ENCODE results near the gene SCFD2.
"Not testable (repeated sequence)": the region's sequence is repeated elsewhere in the genome, so short reads cannot be mapped to it uniquely, and the experiment has no call there.

Gene SCFD2

GRCh38 chr4:53185869-53186585, 179.8 kb downstream of the SCFD2 start:
- DNase-seq, result no peak

DNA sequence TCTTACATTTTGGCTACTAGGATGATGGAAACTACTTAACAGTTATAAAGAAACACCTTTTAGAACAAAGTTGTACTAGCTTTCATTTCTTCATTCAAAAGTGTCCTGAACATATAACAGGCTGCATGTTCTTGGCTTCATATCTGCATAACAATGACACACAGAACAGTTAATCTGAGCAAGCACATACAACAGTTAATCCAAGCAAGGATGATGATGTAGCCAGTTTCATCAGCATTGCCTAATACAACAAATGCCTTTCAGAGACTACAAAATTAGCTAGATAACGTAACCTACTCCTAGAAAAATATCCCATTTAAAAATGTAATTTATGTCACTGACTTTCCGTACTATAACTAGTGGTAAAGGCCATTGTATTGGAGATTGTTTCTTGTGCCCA, 182.1 kb downstream of the SCFD2 start:
- DNase-seq, result no peak

- DNase-seq, result not testable (repeated sequence)
These were observed 188.1 kb downstream of the SCFD2 start for GRCh38 chr4:53177751-53178150.

GRCh38 chr4:53175640-53176039, 190.2 kb downstream of the SCFD2 start:
- no peak for DNase-seq

- DNase-seq, result no peak
These were observed 191.0 kb downstream of the SCFD2 start for GRCh38 chr4:53174823-53175222.

DNA sequence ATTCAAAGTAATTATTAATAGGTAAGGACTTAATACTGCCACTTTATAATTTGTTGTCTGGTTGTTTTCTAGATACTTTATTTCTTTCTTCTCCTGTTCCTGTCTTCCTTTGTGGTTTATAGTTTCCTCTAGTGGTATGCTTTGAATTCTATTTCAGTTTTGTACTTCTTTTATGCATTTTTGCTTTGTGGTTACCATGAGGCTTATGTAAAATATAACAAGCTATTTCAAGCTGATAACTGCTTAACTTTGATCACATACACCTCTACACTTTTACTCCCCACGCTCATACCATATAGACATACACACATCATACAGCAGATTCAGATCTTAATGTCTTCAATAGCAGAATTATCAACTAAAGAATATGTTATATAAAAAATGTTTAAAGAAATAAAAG, 192.3 kb downstream of the SCFD2 start:
- no peak for DNase-seq

DNA sequence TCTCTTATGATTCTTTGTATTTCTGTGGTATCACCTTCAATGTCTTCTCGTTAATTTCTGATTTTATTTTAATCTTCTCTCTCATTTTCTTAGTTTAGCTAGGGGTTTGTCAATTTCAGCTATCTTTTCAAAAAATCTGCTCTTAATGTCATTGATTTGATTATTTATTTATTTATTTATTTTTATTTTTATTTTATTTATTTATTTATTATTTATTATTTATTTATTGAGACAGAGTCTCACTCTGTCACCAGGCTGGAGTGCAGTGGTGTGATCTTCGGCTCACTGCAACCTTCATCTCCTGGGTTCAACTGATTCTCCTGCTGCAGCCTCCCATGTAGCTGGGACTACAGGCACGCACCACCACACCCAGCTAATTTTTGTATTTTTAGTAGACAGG, 194.1 kb downstream of the SCFD2 start:
- no peak for DNase-seq

DNA sequence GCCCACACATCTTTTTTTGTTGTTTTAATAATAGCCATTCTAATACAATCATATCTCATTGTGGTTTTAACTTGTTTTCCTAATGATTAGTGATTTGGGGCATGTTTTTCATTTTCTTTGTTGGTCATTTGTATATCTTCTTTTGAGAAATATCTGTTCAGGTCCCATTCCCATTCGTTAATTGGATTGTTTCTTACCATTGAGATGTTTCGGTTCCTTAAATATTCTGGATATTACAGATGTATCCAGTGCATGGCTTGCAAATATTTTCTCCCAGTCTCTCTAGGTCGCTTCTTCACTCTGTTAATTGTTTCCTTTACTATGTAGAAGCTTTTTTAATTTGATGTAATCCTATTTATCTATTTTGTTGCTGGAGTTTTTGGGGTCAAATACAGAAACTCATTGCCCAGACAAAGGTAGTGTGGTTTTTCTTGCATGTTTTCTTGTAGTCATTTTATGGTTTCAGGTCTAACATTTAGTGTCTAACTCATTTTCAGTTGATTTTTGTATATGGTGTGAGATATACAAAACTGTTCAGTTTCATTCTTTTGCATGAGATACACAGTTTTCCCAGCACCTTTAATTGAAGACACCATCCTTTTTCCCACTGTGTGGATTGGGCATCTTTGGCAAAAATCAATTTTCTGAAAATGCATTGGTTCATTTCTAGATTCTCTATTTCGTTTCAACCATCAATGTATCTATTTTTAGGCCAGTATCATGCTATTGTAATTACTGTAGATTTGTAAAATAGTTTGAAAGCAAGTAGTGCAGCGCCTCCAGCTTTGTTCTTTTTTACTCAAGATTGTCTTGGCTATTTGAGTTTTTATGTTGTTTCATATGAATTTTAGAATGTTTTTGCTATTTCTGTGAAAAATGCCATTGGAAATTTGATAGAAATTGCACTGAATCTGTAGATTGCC, 195.9 kb downstream of the SCFD2 start:
- no peak for DNase-seq

DNA sequence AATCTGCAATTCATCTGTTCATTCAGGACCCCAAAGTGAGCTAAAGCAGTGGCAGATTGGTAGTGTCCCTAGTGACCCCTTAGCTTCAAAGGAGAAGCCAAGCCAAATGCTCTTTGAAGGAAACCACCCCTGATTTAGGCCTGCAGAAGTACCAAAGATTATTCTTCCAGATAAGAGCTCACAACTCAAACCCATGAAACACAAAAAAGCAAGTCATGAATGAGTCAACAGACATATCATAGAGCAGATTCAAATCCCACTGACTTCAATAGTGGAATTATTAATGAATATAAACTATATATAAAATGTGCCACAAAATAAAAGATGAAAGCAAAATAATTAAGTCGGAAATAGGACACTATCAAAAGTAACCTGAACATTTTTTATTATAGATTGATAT, 197.6 kb downstream of the SCFD2 start:
- no peak for DNase-seq

DNA sequence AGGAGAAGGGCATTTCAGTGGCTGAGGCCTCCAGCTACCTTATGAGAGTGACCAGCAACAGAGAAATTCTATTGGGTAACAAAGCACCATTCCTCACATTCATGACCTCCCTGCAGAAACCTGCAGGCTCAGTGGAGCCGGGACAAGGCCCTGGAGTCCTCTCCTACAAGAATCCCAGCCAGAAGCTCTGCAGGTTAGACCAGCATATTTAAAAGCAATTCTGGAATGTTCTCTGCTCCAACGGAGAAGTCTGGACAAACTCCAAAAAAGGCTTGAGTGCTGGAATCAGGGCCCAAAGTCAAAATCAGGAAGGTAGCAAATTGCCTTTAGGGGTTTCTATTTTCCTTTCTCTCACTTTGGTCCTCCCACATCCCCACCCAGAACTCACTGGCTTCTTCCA, 202.9 kb downstream of the SCFD2 start:
- no peak for DNase-seq

GRCh38 chr4:53161787-53162433, 204.0 kb downstream of the SCFD2 start:
- DNase-seq, result no peak

GRCh38 chr4:53161051-53161786, 204.6 kb downstream of the SCFD2 start:
- no peak for DNase-seq

DNA sequence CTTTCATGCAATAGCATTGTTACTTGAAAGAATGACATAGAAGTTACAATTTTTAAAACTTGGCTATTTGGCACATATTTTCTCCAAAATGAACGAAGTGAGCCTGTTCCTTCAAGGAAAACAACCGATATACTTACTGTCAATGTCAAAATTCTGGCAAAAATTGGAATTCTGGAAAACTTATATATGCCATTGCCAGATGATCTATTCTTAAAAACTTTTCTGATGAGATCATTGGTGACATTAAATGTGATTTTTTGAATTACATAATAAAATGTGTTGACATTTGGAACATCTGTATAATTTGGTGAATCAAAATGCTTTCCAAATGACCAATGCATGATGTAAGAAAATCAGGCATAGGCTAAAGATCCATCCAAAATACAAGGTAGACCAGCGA, 209.0 kb downstream of the SCFD2 start:
- no peak for DNase-seq

DNA sequence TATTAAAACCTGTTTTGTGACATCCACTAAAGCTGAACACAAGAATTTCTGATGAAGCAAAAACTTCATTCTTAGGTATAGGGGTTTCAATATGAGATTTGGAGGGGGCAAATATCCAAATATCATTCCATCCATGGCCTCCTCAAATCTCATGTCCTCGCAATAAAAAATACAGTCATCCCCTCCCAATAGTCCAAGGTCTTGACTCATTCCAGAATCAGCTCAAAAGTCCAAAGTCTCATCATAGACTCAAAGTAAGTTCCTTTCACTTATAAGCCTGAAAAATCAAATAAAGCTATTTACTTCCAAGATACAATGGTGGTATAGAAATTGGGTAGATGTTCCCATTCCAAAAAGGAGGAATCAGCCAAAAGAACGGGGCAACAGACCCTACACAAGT, 213.4 kb downstream of the SCFD2 start:
- no peak for DNase-seq

- DNase-seq, result no peak
These were observed 214.4 kb downstream of the SCFD2 start for GRCh38 chr4:53151489-53151788.

DNA sequence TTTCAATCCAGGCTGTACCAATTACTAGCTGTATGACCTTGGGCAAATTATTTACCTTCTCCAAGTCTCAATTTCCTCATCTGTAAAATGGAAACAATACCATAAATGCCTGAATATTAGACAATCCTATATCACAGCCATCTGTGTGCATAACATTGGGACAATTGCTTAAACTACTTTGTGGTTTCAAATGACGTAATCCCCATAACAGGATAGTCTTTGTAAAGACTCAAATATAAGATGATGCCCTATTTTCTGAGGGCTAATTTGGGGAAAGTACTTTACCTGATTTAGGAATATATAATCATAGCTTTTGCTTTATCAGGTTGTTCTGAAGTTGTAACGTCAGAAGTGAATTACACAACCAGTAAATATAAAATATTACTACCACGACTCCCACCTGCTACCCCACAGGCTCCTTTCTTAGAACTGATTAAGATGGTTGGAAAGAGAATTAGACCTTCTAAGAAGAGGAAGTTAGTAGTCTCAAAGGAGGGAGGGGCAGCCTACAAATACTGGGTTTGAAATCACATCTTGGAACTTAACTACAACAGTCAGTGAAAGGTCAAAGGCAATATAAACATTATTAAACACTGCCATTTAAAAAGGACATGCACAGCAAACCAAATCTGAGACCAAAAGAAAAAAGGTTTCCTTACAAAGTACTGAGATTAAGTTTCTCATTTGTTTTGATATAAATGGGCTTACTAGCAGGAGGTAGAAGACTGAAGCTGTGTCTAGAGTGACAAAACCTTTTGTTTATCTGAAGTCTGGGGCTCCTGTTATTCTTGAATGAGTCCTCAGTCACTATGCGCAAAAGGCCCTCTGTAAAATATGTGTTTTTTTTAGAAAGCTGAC, 215.0 kb downstream of the SCFD2 start:
- DNase-seq, result no peak

DNA sequence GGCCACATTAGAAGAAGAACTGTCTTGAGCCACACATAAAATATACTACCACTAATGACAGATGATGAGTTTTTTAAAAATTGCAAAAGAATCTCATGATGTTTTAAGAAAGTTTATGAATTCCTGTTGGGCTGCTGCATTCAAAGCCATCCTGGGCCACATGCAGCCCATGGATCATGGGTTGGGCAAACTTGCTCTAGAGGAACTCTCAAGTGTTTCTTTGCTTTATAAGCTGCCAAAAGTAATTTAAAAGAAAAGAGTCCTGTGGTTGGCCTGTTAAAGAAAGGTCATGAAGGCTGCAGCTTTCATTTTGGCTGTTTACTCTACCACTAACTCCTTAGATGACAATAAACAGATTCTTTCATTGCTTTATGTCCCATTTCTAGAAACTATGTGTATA, 218.2 kb downstream of the SCFD2 start:
- no peak for DNase-seq

DNA sequence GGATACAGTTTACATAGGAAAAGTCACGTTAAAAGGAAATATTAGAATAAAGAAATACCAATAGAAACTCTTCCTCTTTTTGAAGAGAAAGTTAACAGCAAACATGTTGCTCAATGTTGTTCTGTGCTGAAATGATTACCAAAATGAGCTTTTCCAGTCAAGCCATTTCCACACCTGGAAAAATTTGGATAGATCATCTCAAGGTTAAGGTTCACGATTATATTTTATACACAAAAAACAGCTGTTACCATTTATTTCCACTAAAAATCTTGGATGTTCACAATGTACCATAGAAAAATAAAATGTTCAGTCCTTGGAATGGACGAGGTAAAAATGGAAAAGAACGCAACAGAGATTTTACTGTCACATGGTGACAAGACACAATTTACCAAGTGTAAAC, 218.7 kb downstream of the SCFD2 start:
- DNase-seq, result no peak

- no peak for DNase-seq
These were observed 224.6 kb downstream of the SCFD2 start for GRCh38 chr4:53141308-53141707.

DNA sequence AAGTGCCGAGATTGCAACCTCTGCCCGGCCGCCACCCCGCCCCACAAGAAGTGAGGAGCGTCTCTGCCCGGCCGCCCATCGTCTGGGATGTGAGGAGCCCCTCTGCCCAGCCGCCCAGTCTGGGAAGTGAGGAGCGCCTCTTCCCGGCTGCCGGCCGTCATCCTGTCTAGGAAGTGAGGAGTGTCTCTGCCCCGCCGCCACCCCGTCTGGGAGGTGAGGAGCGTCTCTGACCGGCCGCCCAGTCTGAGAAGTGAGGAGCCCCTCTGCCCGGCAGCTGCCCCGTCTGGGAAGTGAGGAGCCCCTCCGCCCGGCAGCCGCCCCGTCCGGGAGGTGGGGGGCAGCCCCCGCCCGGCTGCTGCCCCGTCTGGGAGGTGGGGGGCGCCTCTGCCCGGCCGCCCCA, 226.6 kb downstream of the SCFD2 start:
- DNase-seq, result not testable (repeated sequence)

GRCh38 chr4:53137468-53137867, 228.4 kb downstream of the SCFD2 start:
- DNase-seq, result no peak

- no peak for DNase-seq
These were observed 228.9 kb downstream of the SCFD2 start for GRCh38 chr4:53136954-53137353.
